ENCODE results near the gene HOXC13.

The HOXC13 gene

GRCh38 chr12:53928054-53928835 lies 10.4 kb upstream of the HOXC13 start:
- no peak overlapping the region for H4K91ac ChIP-seq (ENCODE audit: low read depth, low read length)
- peaks cover 7% of the 10 kb centered on the region for H3K9me3 ChIP-seq (ENCODE audit: insufficient read depth, low read depth, low read length)
- no peaks in the 10 kb centered on the region for H3K79me1 ChIP-seq (ENCODE audit: low read length)
- peaks cover 66% of the 10 kb centered on the region for H3K27me3 ChIP-seq (ENCODE audit: insufficient read depth, low read length)
- no peak overlapping the region for H2AK5ac ChIP-seq (ENCODE audit: low read length)
- no CpG with 5 or more reads among the region's 31 CpGs for WGBS (ENCODE audit: extremely low coverage, insufficient coverage, insufficient read length)
- H3K36me3 ChIP-seq (ENCODE audit: control insufficient read depth in 1 of 2, insufficient read depth in 2 of 2, low read length in 2 of 2), result no peaks in the 10 kb centered on the region
- no peak overlapping the region for H3K9ac ChIP-seq (ENCODE audit: low read length)
- no peak overlapping the region for H3K27ac ChIP-seq (ENCODE audit: low read depth, low read length)
- no peak overlapping the region for H2BK5ac ChIP-seq (ENCODE audit: low read depth, low read length, poor library complexity)
- H3K18ac ChIP-seq (ENCODE audit: low read length), result no peak overlapping the region
- H2AFZ ChIP-seq (ENCODE audit: insufficient read depth, low read length, poor library complexity), result no peak overlapping the region
- H3K4me2 ChIP-seq (ENCODE audit: low read length), result peak overlapping the region; percentile 22
- peaks cover 0 to 6% of the 10 kb centered on the region in 2 experiments for H3K4me1 ChIP-seq (ENCODE audit: control insufficient read depth in 1 of 2, insufficient read depth in 2 of 2, low read length in 2 of 2)
- DNase-seq, result no peak
- H4K8ac ChIP-seq (ENCODE audit: low read depth, low read length), result no peak overlapping the region
- H2BK120ac ChIP-seq (ENCODE audit: insufficient read depth, low read length, poor library complexity), result no peak overlapping the region
- H3K23ac ChIP-seq (ENCODE audit: low read length), result no peak overlapping the region
- H4K12ac ChIP-seq (ENCODE audit: low read depth, low read length), result no peak overlapping the region
- no peak overlapping the region for H3K4ac ChIP-seq (ENCODE audit: low read depth, low read length)
- no peak overlapping the region for H3K14ac ChIP-seq (ENCODE audit: low read length)
- H2BK12ac ChIP-seq (ENCODE audit: low read length), result no peak overlapping the region
- no peak overlapping the region for H3K4me3 ChIP-seq (ENCODE audit: low read depth, low read length)
- H3K79me2 ChIP-seq (ENCODE audit: control insufficient read depth, insufficient read depth, low read length, poor library complexity), result no peaks in the 10 kb centered on the region

GRCh38 chr12:53929527-53929926 lies 9.1 kb upstream of the HOXC13 start:
- no peak overlapping the region for H4K12ac ChIP-seq (ENCODE audit: low read depth, low read length)
- H2AFZ ChIP-seq (ENCODE audit: insufficient read depth, low read length, poor library complexity), result no peak overlapping the region
- WGBS (ENCODE audit: extremely low coverage, insufficient coverage, insufficient read length), result no CpG with 5 or more reads among the region's 4 CpGs

GRCh38 chr12:53930591-53931255 lies 7.9 kb upstream of the HOXC13 start:
- Histone ChIP-seq H3K23ac (ENCODE audit: low read length) (no peak overlapping the region), H3K27me3 (ENCODE audit: insufficient read depth, low read length) (peaks cover 82% of the 10 kb centered on the region), H4K8ac (ENCODE audit: low read depth, low read length) (no peak overlapping the region), H3K9me3 (ENCODE audit: insufficient read depth, low read depth, low read length) (peaks cover 7% of the 10 kb centered on the region), H4K91ac (ENCODE audit: low read depth, low read length) (no peak overlapping the region), H3K9ac (ENCODE audit: low read length) (no peak overlapping the region), H4K12ac (ENCODE audit: low read depth, low read length) (no peak overlapping the region), H3K4me2 (ENCODE audit: low read length) (peak overlapping the region; percentile 32), H3K4ac (ENCODE audit: low read depth, low read length) (no peak overlapping the region), H3K79me1 (ENCODE audit: low read length) (no peaks in the 10 kb centered on the region), H3K79me2 (ENCODE audit: control insufficient read depth, insufficient read depth, low read length, poor library complexity) (no peaks in the 10 kb centered on the region), H3K4me1 (ENCODE audit: control insufficient read depth in 1 of 2, insufficient read depth in 2 of 2, low read length in 2 of 2) (peaks cover 0 to 6% of the 10 kb centered on the region in 2 experiments), H2BK5ac (ENCODE audit: low read depth, low read length, poor library complexity) (no peak overlapping the region), H2AK5ac (ENCODE audit: low read length) (no peak overlapping the region), H2BK12ac (ENCODE audit: low read length) (no peak overlapping the region), H3K27ac (ENCODE audit: low read depth, low read length) (no peak overlapping the region), H3K14ac (ENCODE audit: low read length) (no peak overlapping the region), H3K18ac (ENCODE audit: low read length) (no peak overlapping the region), H3K36me3 (ENCODE audit: control insufficient read depth in 1 of 2, insufficient read depth in 2 of 2, low read length in 2 of 2) (no peaks in the 10 kb centered on the region), H2AFZ (ENCODE audit: insufficient read depth, low read length, poor library complexity) (no peak overlapping the region), H3K4me3 (ENCODE audit: low read depth, low read length) (peak overlapping the region; percentile 12), H2BK120ac (ENCODE audit: insufficient read depth, low read length, poor library complexity) (no peak overlapping the region)
- WGBS (ENCODE audit: extremely low coverage, insufficient coverage, insufficient read length), result no CpG with 5 or more reads among the region's 30 CpGs
- no peak for DNase-seq

More at GRCh38 chr12:53929527-53929926, 9.1 kb upstream of the HOXC13 start:
- Histone ChIP-seq H3K4me3 (ENCODE audit: low read depth, low read length) (no peak overlapping the region), H4K91ac (ENCODE audit: low read depth, low read length) (no peak overlapping the region), H3K9me3 (ENCODE audit: insufficient read depth, low read depth, low read length) (peaks cover 7% of the 10 kb centered on the region), H3K4me2 (ENCODE audit: low read length) (no peak overlapping the region), H3K27ac (ENCODE audit: low read depth, low read length) (no peak overlapping the region), H3K36me3 (ENCODE audit: control insufficient read depth in 1 of 2, insufficient read depth in 2 of 2, low read length in 2 of 2) (no peaks in the 10 kb centered on the region), H3K23ac (ENCODE audit: low read length) (no peak overlapping the region), H2AK5ac (ENCODE audit: low read length) (no peak overlapping the region), H3K9ac (ENCODE audit: low read length) (no peak overlapping the region), H4K8ac (ENCODE audit: low read depth, low read length) (no peak overlapping the region), H2BK5ac (ENCODE audit: low read depth, low read length, poor library complexity) (no peak overlapping the region), H2BK120ac (ENCODE audit: insufficient read depth, low read length, poor library complexity) (no peak overlapping the region), H3K18ac (ENCODE audit: low read length) (no peak overlapping the region), H3K4ac (ENCODE audit: low read depth, low read length) (no peak overlapping the region), H3K79me2 (ENCODE audit: control insufficient read depth, insufficient read depth, low read length, poor library complexity) (no peaks in the 10 kb centered on the region), H3K79me1 (ENCODE audit: low read length) (no peaks in the 10 kb centered on the region), H2BK12ac (ENCODE audit: low read length) (no peak overlapping the region), H3K27me3 (ENCODE audit: insufficient read depth, low read length) (peaks cover 79% of the 10 kb centered on the region), H3K14ac (ENCODE audit: low read length) (no peak overlapping the region), H3K4me1 (ENCODE audit: control insufficient read depth in 1 of 2, insufficient read depth in 2 of 2, low read length in 2 of 2) (peaks cover 0 to 6% of the 10 kb centered on the region in 2 experiments)
- DNase-seq, result no peak

- Histone ChIP-seq H4K12ac (ENCODE audit: low read depth, low read length) (no peak overlapping the region), H3K79me2 (ENCODE audit: control insufficient read depth, insufficient read depth, low read length, poor library complexity) (no peaks in the 10 kb centered on the region), H3K79me1 (ENCODE audit: low read length) (no peaks in the 10 kb centered on the region), H3K14ac (ENCODE audit: low read length) (no peak overlapping the region), H2BK12ac (ENCODE audit: low read length) (no peak overlapping the region), H3K4me2 (ENCODE audit: low read length) (no peak overlapping the region), H3K4me1 (ENCODE audit: control insufficient read depth in 1 of 2, insufficient read depth in 2 of 2, low read length in 2 of 2) (peaks cover 0 to 6% of the 10 kb centered on the region in 2 experiments), H3K27me3 (ENCODE audit: insufficient read depth, low read length) (peaks cover 83% of the 10 kb centered on the region), H3K27ac (ENCODE audit: low read depth, low read length) (no peak overlapping the region), H4K8ac (ENCODE audit: low read depth, low read length) (no peak overlapping the region), H3K23ac (ENCODE audit: low read length) (no peak overlapping the region), H2BK5ac (ENCODE audit: low read depth, low read length, poor library complexity) (no peak overlapping the region), H3K18ac (ENCODE audit: low read length) (no peak overlapping the region), H3K4ac (ENCODE audit: low read depth, low read length) (no peak overlapping the region), H2BK120ac (ENCODE audit: insufficient read depth, low read length, poor library complexity) (no peak overlapping the region), H3K36me3 (ENCODE audit: control insufficient read depth in 1 of 2, insufficient read depth in 2 of 2, low read length in 2 of 2) (no peaks in the 10 kb centered on the region), H2AK5ac (ENCODE audit: low read length) (no peak overlapping the region), H2AFZ (ENCODE audit: insufficient read depth, low read length, poor library complexity) (no peak overlapping the region), H3K9ac (ENCODE audit: low read length) (no peak overlapping the region), H3K4me3 (ENCODE audit: low read depth, low read length) (no peak overlapping the region), H4K91ac (ENCODE audit: low read depth, low read length) (no peak overlapping the region), H3K9me3 (ENCODE audit: insufficient read depth, low read depth, low read length) (peaks cover 12% of the 10 kb centered on the region)
- no CpG with 5 or more reads among the region's 4 CpGs for WGBS (ENCODE audit: extremely low coverage, insufficient coverage, insufficient read length)
- DNase-seq, result no peak
These were observed 6.6 kb upstream of the HOXC13 start for GRCh38 chr12:53931844-53932581.
